Neural crest cell (in vitro differentiated cells): ENCODE data around the gene KCNIP1. TPM values are rescaled to one million over a fixed set of nuclear protein-coding genes. Genes with fewer than 3 reads are reported as not detected.

ENCODE experiments used
- DNase-seq: peaks from one replicate; pipeline ENCODE4 v3.0.0; 2021; ENCODE audit warnings: low read depth, mixed read lengths, low spot score
- H3K27ac Mint-ChIP-seq: one replicate; pipeline ENCODE4 v1.8.0; 2021; ENCODE audit warnings: mild to moderate bottlenecking, mixed read lengths; ENCODE audit not compliant: unreplicated experiment
- H3K27me3 Mint-ChIP-seq: 2 replicates; pipeline ENCODE4 v1.8.0; 2021; ENCODE audit warnings: low read depth, mild to moderate bottlenecking, mixed read lengths
- H3K36me3 Mint-ChIP-seq: 2 replicates; pipeline ENCODE4 v1.8.0; 2021; ENCODE audit warnings: low read depth, mild to moderate bottlenecking, mixed read lengths
- H3K4me1 Mint-ChIP-seq: 2 replicates; pipeline ENCODE4 v1.8.0; 2021; ENCODE audit warnings: mixed read lengths
- H3K4me3 Mint-ChIP-seq: one replicate; pipeline ENCODE4 v1.8.0; 2021; ENCODE audit warnings: mild to moderate bottlenecking, mixed read lengths
- H3K9me3 Mint-ChIP-seq: 2 replicates; pipeline ENCODE4 v1.8.0; 2021; ENCODE audit warnings: mixed read lengths
- CTCF ChIP-seq: fragments of 200-600 bp; sonication (generic); conservative IDR thresholded peaks from 2 replicates; pipeline ENCODE4 v1.5.0; 2021; ENCODE audit warnings: antibody characterized with exemption, mild to moderate bottlenecking
- total RNA-seq: library from RNA; stranded (reverse); gene quantifications from 2 replicates; pipeline ENCODE4 v1.2.1, GENCODE V29; 2021

Gene KCNIP1
- total RNA-seq, 1 donor from 2014 or later = 0.96 TPM

- DNase-seq = no peak
- no peak overlapping the region for H3K4me3 Mint-ChIP-seq
- peaks cover 26% of the 10 kb centered on the region for H3K4me1 Mint-ChIP-seq
These were observed 133.1 kb downstream of the KCNIP1 start for GRCh38 chr5:170636801-170637477.

GRCh38 chr5:170638051-170638450 is 134.2 kb downstream of the KCNIP1 start:
- Mint-ChIP-seq H3K4me3 (no peak overlapping the region), H3K27me3 (peaks cover 4% of the 10 kb centered on the region), H3K27ac (no peak overlapping the region), H3K9me3 (no peaks in the 10 kb centered on the region), H3K36me3 (no peaks in the 10 kb centered on the region), H3K4me1 (peaks cover 17% of the 10 kb centered on the region)
- TF ChIP-seq CTCF = no peak
- DNase-seq = no peak

More at GRCh38 chr5:170636801-170637477, 133.1 kb downstream of the KCNIP1 start:
- H3K27me3 Mint-ChIP-seq = peaks cover 4% of the 10 kb centered on the region
- H3K36me3 Mint-ChIP-seq = no peaks in the 10 kb centered on the region
- H3K9me3 Mint-ChIP-seq = no peaks in the 10 kb centered on the region
- TF ChIP-seq CTCF = no peak
- H3K27ac Mint-ChIP-seq = no peak overlapping the region

- DNase-seq = peak; percentile 94
- peaks cover 12% of the 10 kb centered on the region for H3K4me1 Mint-ChIP-seq
- no peak overlapping the region for H3K4me3 Mint-ChIP-seq
- H3K36me3 Mint-ChIP-seq = no peaks in the 10 kb centered on the region
- peak; percentile 91 for TF ChIP-seq CTCF
- H3K9me3 Mint-ChIP-seq = no peaks in the 10 kb centered on the region
- peaks cover 4% of the 10 kb centered on the region for H3K27me3 Mint-ChIP-seq
- no peak overlapping the region for H3K27ac Mint-ChIP-seq
These were observed 134.8 kb downstream of the KCNIP1 start for GRCh38 chr5:170638454-170639220.

GRCh38 chr5:170639221-170639925 is 135.6 kb downstream of the KCNIP1 start:
- H3K27ac Mint-ChIP-seq = no peak overlapping the region
- peaks cover 4% of the 10 kb centered on the region for H3K27me3 Mint-ChIP-seq
- TF ChIP-seq CTCF = no peak

GRCh38 chr5:170640731-170641588 is 137.1 kb downstream of the KCNIP1 start:
- H3K9me3 Mint-ChIP-seq = no peaks in the 10 kb centered on the region
- H3K4me3 Mint-ChIP-seq = no peak overlapping the region
- H3K4me1 Mint-ChIP-seq = peaks cover 7% of the 10 kb centered on the region
- peaks cover 4% of the 10 kb centered on the region for H3K27me3 Mint-ChIP-seq
- no peaks in the 10 kb centered on the region for H3K36me3 Mint-ChIP-seq
- DNase-seq = no peak
- no peak overlapping the region for H3K27ac Mint-ChIP-seq
- no peak for TF ChIP-seq CTCF

More at GRCh38 chr5:170639221-170639925, 135.6 kb downstream of the KCNIP1 start:
- no peaks in the 10 kb centered on the region for H3K9me3 Mint-ChIP-seq
- DNase-seq = no peak
- no peaks in the 10 kb centered on the region for H3K36me3 Mint-ChIP-seq
- peaks cover 7% of the 10 kb centered on the region for H3K4me1 Mint-ChIP-seq
- no peak overlapping the region for H3K4me3 Mint-ChIP-seq
